HepG2 (cell line): ENCODE results near the gene IFNAR2. TPM values are rescaled to one million over a fixed set of nuclear protein-coding genes. Genes with fewer than 3 reads are reported as not detected.

Source experiments
- AHR ChIP-seq: IDR thresholded peaks from 2 replicates; pipeline ENCODE4 v1.6.1; 2018; ENCODE audit warnings: missing genetic modification reagents, missing compliant biosample characterization
- ELF1 ChIP-seq: sonication (generic); formaldehyde crosslinking; IDR thresholded peaks from 2 replicates; pipeline ENCODE4 v1.4.0; 2020; ENCODE audit warnings: missing genetic modification reagents
- FOSL1 ChIP-seq: sonication (generic); formaldehyde crosslinking; IDR thresholded peaks from 2 replicates; pipeline ENCODE4 v1.9.0; 2021; ENCODE audit warnings: missing genetic modification reagents, borderline replicate concordance
- FOXJ3 ChIP-seq: sonication (generic); formaldehyde crosslinking; IDR thresholded peaks from 2 replicates; pipeline ENCODE4 v1.4.0; 2020; ENCODE audit warnings: missing genetic modification reagents, mild to moderate bottlenecking, borderline replicate concordance
- GLMP ChIP-seq: sonication (generic); formaldehyde crosslinking; IDR thresholded peaks from 2 replicates; pipeline ENCODE4 v1.9.0; 2021; ENCODE audit warnings: missing genetic modification reagents, mild to moderate bottlenecking, borderline replicate concordance
- HBP1 ChIP-seq: IDR thresholded peaks from 2 replicates; pipeline ENCODE4 v1.6.1; 2016; ENCODE audit warnings: low read depth, control low read depth
- KAT2B ChIP-seq: fragments of 150-350 bp; IDR thresholded peaks from 2 replicates; pipeline ENCODE4 v1.6.1; 2014; ENCODE audit warnings: low read depth, low read length, borderline replicate concordance
- KAT8 ChIP-seq: IDR thresholded peaks from 2 replicates; pipeline ENCODE4 v1.6.1; 2016; ENCODE audit warnings: missing genetic modification reagents, missing compliant biosample characterization
- MED8 ChIP-seq: sonication (generic); formaldehyde crosslinking; IDR thresholded peaks from 2 replicates; pipeline ENCODE4 v1.8.1; 2023; ENCODE audit warnings: mild to moderate bottlenecking, missing genetic modification reagents; ENCODE audit not compliant: insufficient replicate concordance
- MYNN ChIP-seq: sonication (generic); formaldehyde crosslinking; IDR thresholded peaks from 2 replicates; pipeline ENCODE4 v1.4.0; 2020; ENCODE audit warnings: mild to moderate bottlenecking, low read depth, missing genetic modification reagents
- NFATC3 ChIP-seq: sonication (generic); formaldehyde crosslinking; IDR thresholded peaks from 2 replicates; pipeline ENCODE4 v1.5.1; 2020; ENCODE audit warnings: mild to moderate bottlenecking, missing genetic modification reagents
- RCOR2 ChIP-seq: IDR thresholded peaks from 2 replicates; pipeline ENCODE4 v1.6.1; 2016; ENCODE audit warnings: missing biosample characterization, missing genetic modification reagents
- RFX5 ChIP-seq: IDR thresholded peaks from 2 replicates; pipeline ENCODE4 v1.6.1; 2011; ENCODE audit warnings: low read depth, low read length, improper control_type of control experiment
- YEATS2 ChIP-seq: sonication (generic); formaldehyde crosslinking; IDR thresholded peaks from 2 replicates; pipeline ENCODE4 v1.4.0; 2020; ENCODE audit warnings: missing genetic modification reagents, borderline replicate concordance
- ZBTB3 ChIP-seq: sonication (generic); formaldehyde crosslinking; IDR thresholded peaks from 2 replicates; pipeline ENCODE4 v1.4.0; 2020; ENCODE audit warnings: low read depth, mild to moderate bottlenecking, moderate library complexity, missing genetic modification reagents, borderline replicate concordance
- ZBTB43 ChIP-seq: sonication (generic); formaldehyde crosslinking; conservative IDR thresholded peaks from 2 replicates; pipeline ENCODE4 v1.4.0; 2020; ENCODE audit warnings: missing genetic modification reagents
- ZFP41 ChIP-seq: sonication (generic); formaldehyde crosslinking; IDR thresholded peaks from 2 replicates; pipeline ENCODE4 v1.4.0; 2020; ENCODE audit warnings: mild to moderate bottlenecking, missing genetic modification reagents, borderline replicate concordance
- ZMAT3 ChIP-seq: sonication (generic); formaldehyde crosslinking; conservative IDR thresholded peaks from 2 replicates; pipeline ENCODE4 v1.7.0; 2021; ENCODE audit warnings: missing genetic modification reagents
- ZNF446 ChIP-seq: sonication (generic); formaldehyde crosslinking; IDR thresholded peaks from 2 replicates; pipeline ENCODE4 v1.5.0; 2020; ENCODE audit warnings: mild to moderate bottlenecking, missing genetic modification reagents
- ZNF451 ChIP-seq: sonication (generic); formaldehyde crosslinking; IDR thresholded peaks from 2 replicates; pipeline ENCODE4 v1.5.0; 2020; ENCODE audit warnings: mild to moderate bottlenecking, missing genetic modification reagents
- ZNF570 ChIP-seq: sonication (generic); formaldehyde crosslinking; IDR thresholded peaks from 2 replicates; pipeline ENCODE4 v1.4.0; 2020; ENCODE audit warnings: mild to moderate bottlenecking, missing genetic modification reagents, borderline replicate concordance
- ZNF589 ChIP-seq: sonication (generic); formaldehyde crosslinking; conservative IDR thresholded peaks from 2 replicates; pipeline ENCODE4 v1.8.0; 2022; ENCODE audit warnings: mild to moderate bottlenecking, moderate library complexity, missing genetic modification reagents
- ZNF782 ChIP-seq: sonication (generic); formaldehyde crosslinking; IDR thresholded peaks from 2 replicates; pipeline ENCODE4 v1.4.0; 2020; ENCODE audit warnings: missing genetic modification reagents, mild to moderate bottlenecking, borderline replicate concordance
- polyA plus RNA-seq, 8 experiments: library from polyadenylated mRNA; depleted of rRNA in 3 of 8; stranded (reverse) in 7 of 8; unstranded in 1 of 8; fragments of >200 nt; fragmentation: Illumina TruSeq in 4 of 8; extraction: Trizol in 4 of 8; gene quantifications; 2 replicates each; pipeline versions ENCODE4 v1.2.1 to v1.2.3, GENCODE V29; 2011 to 2016; ENCODE audit warnings: low read depth in 4 of 8, missing spikeins in 1 of 8, mixed read lengths in 1 of 8; ENCODE audit not compliant: insufficient read depth in 1 of 8
- total RNA-seq, 5 experiments: library from RNA; depleted of rRNA; stranded (reverse); fragments of >200 nt; fragmentation: Illumina TruSeq; extraction: Trizol; gene quantifications; 2 replicates each; pipeline ENCODE4 v1.2.3, GENCODE V29; 2016; ENCODE audit warnings: low read depth in 1 of 5
- TF ChIP-seq, protein P1 (sequence below): IDR thresholded peaks from 2 replicates; pipeline ENCODE4 v1.6.1; 2016

IFNAR2 gene
- total and polyA plus RNA-seq, 2 of the 13 experiments (the other 11 are each of a cell fraction or from before 2014, with no cell fraction given): 5.1 to 24.1 TPM

DNA sequence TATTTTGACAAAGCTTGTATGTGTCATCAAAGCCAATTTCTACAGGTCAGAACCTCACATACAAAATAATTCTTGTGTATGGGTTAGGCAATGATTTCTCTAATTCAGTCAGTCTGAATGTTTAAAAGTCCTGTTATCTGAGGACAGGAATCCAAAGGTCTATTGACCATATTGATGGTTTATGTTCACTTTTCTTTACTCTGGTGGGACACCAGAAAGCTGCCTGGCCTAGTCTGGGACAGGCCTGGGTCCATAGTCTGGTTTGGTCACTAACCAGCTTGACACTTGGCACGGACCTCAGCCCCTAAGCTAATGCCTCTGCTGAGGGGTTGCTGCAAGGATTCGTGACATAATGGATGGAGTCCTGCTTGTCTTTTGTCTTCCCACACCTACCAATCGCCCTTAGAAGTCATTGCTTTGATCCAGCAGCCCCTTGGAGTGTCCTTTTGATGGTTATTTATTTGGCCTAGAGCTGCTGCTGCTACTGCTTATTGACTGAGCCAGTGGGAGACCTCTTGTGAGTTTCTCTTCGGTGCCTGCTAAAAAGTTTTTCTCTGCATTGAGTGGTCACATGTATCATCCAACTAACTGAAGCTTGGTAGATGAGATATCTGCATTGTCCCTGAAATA, 15.7 kb downstream of the IFNAR2 start (continued):
- TF ChIP-seq, protein P1, sequence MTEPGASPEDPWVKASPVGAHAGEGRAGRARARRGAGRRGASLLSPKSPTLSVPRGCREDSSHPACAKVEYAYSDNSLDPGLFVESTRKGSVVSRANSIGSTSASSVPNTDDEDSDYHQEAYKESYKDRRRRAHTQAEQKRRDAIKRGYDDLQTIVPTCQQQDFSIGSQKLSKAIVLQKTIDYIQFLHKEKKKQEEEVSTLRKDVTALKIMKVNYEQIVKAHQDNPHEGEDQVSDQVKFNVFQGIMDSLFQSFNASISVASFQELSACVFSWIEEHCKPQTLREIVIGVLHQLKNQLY (CRISPR knock-in tag): no peak
- TF ChIP-seq YEATS2 (no peak), ZBTB3 (CRISPR knock-in tag) (no peak), MED8 (CRISPR knock-in tag) (no peak), MYNN (CRISPR knock-in tag) (no peak), ZNF782 (CRISPR knock-in tag) (no peak), KAT8 (CRISPR knock-in tag) (no peak), ZBTB43 (CRISPR knock-in tag) (no peak), FOSL1 (CRISPR knock-in tag) (no peak), GLMP (CRISPR knock-in tag) (no peak), RCOR2 (0 out of 2 replicates have a peak, but pooled peaks have one; percentile 14), ZNF446 (CRISPR knock-in tag) (no peak), AHR (CRISPR knock-in tag) (no peak), ZNF589 (CRISPR knock-in tag) (no peak), ZNF570 (no peak), FOXJ3 (CRISPR knock-in tag) (peak; percentile 28; the same call in 1 of the 2 replicates), NFATC3 (CRISPR knock-in tag) (no peak), ZNF451 (no peak), ELF1 (no peak), KAT2B (peak; percentile 29; the same call in 1 of the 2 replicates), RFX5 (no peak), ZMAT3 (no peak), HBP1 (CRISPR knock-in tag) (no peak), ZFP41 (CRISPR knock-in tag) (no peak)
